K562 (cell line): Measurements from ENCODE around the gene KRTAP1-4. TPM values are rescaled to one million over a fixed set of nuclear protein-coding genes. Genes with fewer than 3 reads are reported as not detected.

ENCODE experiments used
- ATAC-seq: fragments of 200-7000 bp; cut with Tn5 transposase; 3 replicates; pipeline ENCODE4 v1.9.1; 2020; ENCODE audit warnings: moderate library complexity
- BruUV-seq: library from RNA; stranded (reverse); fragments of 400-500 nt; replicated peaks from 2 replicates; lab custom pipeline; 2021; lab: Mats Ljungman, UMichigan
- CTCF ChIA-PET: fragments of 300-600 bp; formaldehyde crosslinking; extraction: SDS; loops from one replicate; lab custom pipeline; 2021; ENCODE audit warnings: low intra/inter-chr PET ratio; lab: Yijun Ruan, JAX
- POLR2A ChIA-PET: fragments of 300-600, 350-650 bp; sonication (Branson Sonifier 250); formaldehyde crosslinking; extraction: SDS; loops from one replicate; lab custom pipeline; 2021; ENCODE audit warnings: antibody characterized with exemption, inconsistent platforms; lab: Yijun Ruan, JAX
- DNase-seq, 4 experiments: peaks; one replicate each; pipeline versions ENCODE4 v3.0.0 to v3.0.0-alpha.2; 2011 to 2018; ENCODE audit warnings: low spot score in 3 of 4, mixed read lengths in 3 of 4; ENCODE audit errors: extremely low read depth in 1 of 4
- FAIRE-seq: peaks from 2 replicates; lab custom pipeline; 2011; peaks lifted over from hg19 to GRCh38; lab: Jason Lieb, UNC
- H2AFZ ChIP-seq: 2 replicates; pipeline ENCODE4 v1.6.0; 2011; ENCODE audit warnings: low read depth, low read length, control low read depth, inconsistent platforms
- H3K27ac ChIP-seq: fragments of 200-600 bp; 3 replicates; pipeline ENCODE4 v1.8.0; 2011; ENCODE audit warnings: low read depth, mild to moderate bottlenecking, control low read depth, inconsistent platforms, low read length, moderate library complexity, mixed read lengths; ENCODE audit errors: extremely low read depth
- H3K27me3 ChIP-seq, 2 experiments: fragments of 300-600 bp in 1 of 2; 2 replicates in 1 of 2; 3 replicates in 1 of 2; pipeline versions ENCODE4 v1.6.0 to v1.8.0; 2011; ENCODE audit warnings: inconsistent platforms in 2 of 2, low read length in 2 of 2, mild to moderate bottlenecking in 1 of 2, mixed read lengths in 1 of 2, moderate library complexity in 1 of 2; ENCODE audit not compliant: control insufficient read depth in 2 of 2, insufficient read depth in 2 of 2
- H3K36me3 ChIP-seq: fragments of 300-600 bp; 3 replicates; pipeline ENCODE4 v1.8.0; 2011; ENCODE audit warnings: mild to moderate bottlenecking, low read length, inconsistent platforms; ENCODE audit not compliant: control insufficient read depth, insufficient read depth
- H3K4me1 ChIP-seq, 2 experiments: fragments of 200-600 bp in 1 of 2; replicated peaks in 1 of 2; 2 replicates in 1 of 2; 3 replicates in 1 of 2; pipeline versions ENCODE4 v1.5.1 to v1.8.0; 2011; ENCODE audit warnings: inconsistent platforms in 2 of 2, low read length in 2 of 2, mild to moderate bottlenecking in 1 of 2, mixed read lengths in 1 of 2, moderate library complexity in 1 of 2; ENCODE audit not compliant: control insufficient read depth in 2 of 2, insufficient read depth in 2 of 2
- H3K4me2 ChIP-seq: 2 replicates; pipeline ENCODE4 v1.6.1; 2011; ENCODE audit warnings: low read length, control low read depth, inconsistent platforms, mixed read lengths; ENCODE audit not compliant: insufficient read depth
- H3K4me3 ChIP-seq: fragments of 200-600 bp; sonication (generic), shearing (Covaris generic); 2 replicates; pipeline ENCODE4 v1.5.1; 2016; ENCODE audit warnings: control low read depth, inconsistent platforms
- H3K79me2 ChIP-seq: fragments of 200-600 bp; 3 replicates; pipeline ENCODE4 v1.8.0; 2011; ENCODE audit warnings: low read length, inconsistent platforms; ENCODE audit not compliant: control insufficient read depth, insufficient read depth
- H3K9ac ChIP-seq, 2 experiments: 2 replicates each; pipeline versions ENCODE4 v1.6.0 to v1.6.1; 2011; ENCODE audit warnings: low read depth in 2 of 2, low read length in 2 of 2, control low read depth in 1 of 2, inconsistent platforms in 1 of 2, mild to moderate bottlenecking in 1 of 2, mixed read lengths in 1 of 2; ENCODE audit not compliant: insufficient read depth in 1 of 2
- H3K9me1 ChIP-seq: one replicate; pipeline ENCODE4 v1.6.0; 2011; ENCODE audit warnings: inconsistent platforms, mild to moderate bottlenecking, low read length, moderate library complexity; ENCODE audit not compliant: control insufficient read depth, insufficient read depth
- H3K9me3 ChIP-seq: replicated peaks from 2 replicates; pipeline ENCODE4 v1.5.1; 2011; ENCODE audit warnings: low read depth, low read length, inconsistent platforms; ENCODE audit not compliant: control insufficient read depth, insufficient read depth
- H4K20me1 ChIP-seq: replicated peaks from 2 replicates; pipeline ENCODE4 v1.6.1; 2011; ENCODE audit warnings: low read length, inconsistent platforms, mixed read lengths; ENCODE audit not compliant: control insufficient read depth, insufficient read depth
- BCOR ChIP-seq: fragments of 450-650 bp; IDR thresholded peaks from 2 replicates; pipeline ENCODE4 v1.6.1; 2016
- NFATC3 ChIP-seq: fragments of 450-650 bp; IDR thresholded peaks from 2 replicates; pipeline ENCODE4 v1.6.1; 2017; ENCODE audit warnings: mild to moderate bottlenecking
- POLR2B ChIP-seq: fragments of 450-650 bp; IDR thresholded peaks from 2 replicates; pipeline ENCODE4 v1.6.1; 2018; ENCODE audit warnings: low read depth; ENCODE audit not compliant: partially characterized antibody
- PRPF4 ChIP-seq: fragments of 200-400 bp; formaldehyde crosslinking; IDR thresholded peaks from one replicate; pipeline ENCODE4 v1.6.1; 2017; ENCODE audit warnings: low read length, low read depth, mild to moderate bottlenecking; ENCODE audit not compliant: insufficient read depth, poor library complexity, severe bottlenecking
- PURB ChIP-seq: sonication (generic); formaldehyde crosslinking; IDR thresholded peaks from 2 replicates; pipeline ENCODE4 v1.9.0; 2021; ENCODE audit warnings: low read depth, mild to moderate bottlenecking, missing genetic modification reagents
- SREBF2 ChIP-seq: sonication (generic); formaldehyde crosslinking; IDR thresholded peaks from 2 replicates; pipeline ENCODE4 v1.4.0; 2020; ENCODE audit warnings: mild to moderate bottlenecking, missing genetic modification reagents
- TEAD2 ChIP-seq: fragments of 450-650 bp; IDR thresholded peaks from 2 replicates; pipeline ENCODE4 v1.6.1; 2016; ENCODE audit warnings: missing genetic modification characterization, control low read depth, missing compliant biosample characterization
- ZSCAN29 ChIP-seq: fragments of 450-650 bp; IDR thresholded peaks from 2 replicates; pipeline ENCODE4 v1.6.1; 2017
- WGBS: fragments of 100-300 bp; shearing (Covaris generic); methylation state at CpG from one replicate; pipeline ENCODE4 v1.1.6; 2016; ENCODE audit warnings: low coverage, mixed read lengths; ENCODE audit not compliant: insufficient coverage; ENCODE audit errors: missing lambda C conversion rate; 5-methylcytosine and 5-hydroxymethylcytosine counted together
- in situ Hi-C: fragments of 300-500 bp; cut with MboI; formaldehyde crosslinking; loops from 4 replicates; pipeline ENCODE4 v1.15.0; 2018; ENCODE audit warnings: inconsistent platforms, mixed read lengths
- intact Hi-C: fragments of 100-400 bp; cut with micrococcal nuclease; formaldehyde crosslinking; loops from 2 replicates; pipeline ENCODE4 v1.14.2; 2022
- polyA plus RNA-seq, 8 experiments: library from polyadenylated mRNA; depleted of rRNA in 4 of 8; stranded (reverse) in 5 of 8; unstranded in 3 of 8; fragments of >200 nt; fragmentation: Nextera tagmentation in 2 of 8; fragmentation: Illumina TruSeq in 1 of 8; extraction: Ambion mirVana in 2 of 8; extraction: Trizol in 1 of 8; gene quantifications; 2 replicates each; pipeline versions ENCODE4 v1.2.1 to v1.2.3, GENCODE V29; 2011 to 2014; ENCODE audit warnings: inconsistent platforms in 1 of 8, missing spikeins in 1 of 8
- total RNA-seq, 7 experiments: library from RNA; depleted of rRNA in 6 of 7; stranded (reverse); fragments of >200 nt in 6 of 7; fragmentation: Illumina TruSeq in 2 of 7; extraction: Trizol in 2 of 7; gene quantifications; 2 replicates each; pipeline versions ENCODE4 v1.2.1 to v1.2.3, GENCODE V29; 2011 to 2021; ENCODE audit warnings: low replicate concordance in 1 of 7
- TF ChIP-seq, protein P1 (sequence below): fragments of 250-450 bp; sonication (Bioruptor Pico); IDR thresholded peaks from 2 replicates; pipeline ENCODE4 v1.5.1; 2021; ENCODE audit warnings: mild to moderate bottlenecking

The KRTAP1-4 gene
- total and polyA plus RNA-seq, 9 of the 15 experiments (the other 6 are each of a cell fraction or from before 2014, with no cell fraction given) = not detected

DNA sequence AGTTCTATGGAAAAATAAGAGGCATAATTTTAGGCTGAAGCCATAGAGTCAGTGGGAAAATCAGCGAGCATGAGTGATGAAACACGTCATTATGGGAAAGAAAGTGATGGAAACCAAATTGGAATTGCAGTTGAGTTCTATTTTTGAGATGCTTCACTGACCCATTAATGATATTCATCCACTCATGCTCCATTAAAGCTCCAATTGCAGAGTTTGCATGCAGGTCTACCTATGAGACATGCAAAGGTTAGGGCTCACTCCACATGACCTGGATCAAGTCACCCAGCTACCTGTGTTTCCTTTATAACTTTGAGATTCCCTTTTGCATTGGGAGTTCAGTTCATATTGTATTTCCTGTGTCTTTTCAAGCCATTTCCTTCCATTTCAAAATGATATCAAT, 43.7 kb upstream of the KRTAP1-4 start:
- POLR2A ChIA-PET = no interaction called here

More for the DNA sequence above, 43.7 kb upstream of the KRTAP1-4 start:
- Histone ChIP-seq H3K36me3 (no peaks in the 10 kb centered on the region), H3K79me2 (no peaks in the 10 kb centered on the region), H2AFZ (no peak overlapping the region), H4K20me1 (no peaks in the 10 kb centered on the region), H3K4me1 (no peaks in the 10 kb centered on the region), H3K4me2 (no peak overlapping the region), H3K27ac (no peak overlapping the region), H3K4me3 (no peak overlapping the region), H3K27me3 (no peaks in the 10 kb centered on the region; a peak in 1 of 5 replicates), H3K9me3 (no peaks in the 10 kb centered on the region), H3K9ac (no peak overlapping the region), H3K9me1 (no peaks in the 10 kb centered on the region)
- TF ChIP-seq TEAD2 (no peak), POLR2B (no peak), BCOR (no peak), ZSCAN29 (no peak), NFATC3 (no peak), PRPF4 (no peak), SREBF2 (CRISPR knock-in tag) (no peak), PURB (CRISPR knock-in tag) (no peak)
- TF ChIP-seq, protein P1, sequence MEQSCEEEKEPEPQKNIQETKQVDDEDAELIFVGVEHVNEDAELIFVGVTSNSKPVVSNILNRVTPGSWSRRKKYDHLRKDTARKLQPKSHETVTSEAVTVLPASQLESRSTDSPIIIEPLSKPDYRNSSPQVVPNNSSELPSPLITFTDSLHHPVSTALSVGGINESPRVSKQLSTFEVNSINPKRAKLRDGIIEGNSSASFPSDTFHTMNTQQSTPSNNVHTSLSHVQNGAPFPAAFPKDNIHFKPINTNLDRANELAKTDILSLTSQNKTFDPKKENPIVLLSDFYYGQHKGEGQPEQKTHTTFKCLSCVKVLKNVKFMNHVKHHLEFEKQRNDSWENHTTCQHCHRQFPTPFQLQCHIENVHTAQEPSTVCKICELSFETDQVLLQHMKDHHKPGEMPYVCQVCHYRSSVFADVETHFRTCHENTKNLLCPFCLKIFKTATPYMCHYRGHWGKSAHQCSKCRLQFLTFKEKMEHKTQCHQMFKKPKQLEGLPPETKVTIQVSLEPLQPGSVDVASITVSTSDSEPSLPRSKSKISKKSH = no peak
- no TSS peak for BruUV-seq
- CTCF ChIA-PET = no interaction called here
- DNase-seq = no peak
- ATAC-seq = no peak
- intact Hi-C loops (no loop called here), in situ Hi-C loops (no loop called here)
- FAIRE-seq = no peak
- WGBS = 0% methylated on average over 2 of the region's 2 CpGs
